ENCODE results near the gene UBE2J1. TPM values are rescaled to one million over a fixed set of nuclear protein-coding genes. Genes with fewer than 3 reads are reported as not detected.

The UBE2J1 gene
- total and polyA plus RNA-seq, 10 of the 15 experiments (the other 5 are each of a cell fraction or from before 2014, with no cell fraction given), result 48.7 to 131 (median 90.0) TPM

GRCh38 chr6:89387516-89388201 is 35.1 kb upstream of the UBE2J1 start (continued):
- TF ChIP-seq SRF (IDR thresholded peaks at IDR 0.05; ENCODE audit: low read depth in 2 of 2, low read length in 2 of 2) (no peak), SREBF2 (IDR thresholded peaks at IDR 0.05; ENCODE audit: low read length) (no peak), HSF1 (IDR thresholded peaks at IDR 0.05; ENCODE audit: low read depth, low read length) (no peak), MLLT1 (IDR thresholded peaks at IDR 0.05) (peak; percentile 96), KDM1A (IDR thresholded peaks at IDR 0.05; ENCODE audit: borderline replicate concordance) (no peak), ZNF592 (IDR thresholded peaks at IDR 0.05) (no peak), TCF12 (IDR thresholded peaks at IDR 0.05; ENCODE audit: low read depth, low read length) (peak; percentile 84), STAT1 (conservative IDR thresholded peaks at IDR 0.05) (no peak), CREM (IDR thresholded peaks at IDR 0.05; ENCODE audit: low read depth) (peak; percentile 92), POU2F2 (IDR thresholded peaks at IDR 0.05; ENCODE audit: borderline replicate concordance, low read depth, low read length) (peak; percentile 92; the same call in 2 of the 3 replicates), CREB1 (IDR thresholded peaks at IDR 0.05; ENCODE audit: low read depth) (peak; percentile 69), CBX3 (IDR thresholded peaks at IDR 0.05; ENCODE audit: borderline replicate concordance, low read depth) (no peak), USF1 (IDR thresholded peaks at IDR 0.05; ENCODE audit: borderline replicate concordance, extremely low read length, insufficient read depth, low read depth, low read length) (no peak), ETV6 (conservative IDR thresholded peaks at IDR 0.05 in 1 of 2, IDR thresholded peaks at IDR 0.05 in 1 of 2; ENCODE audit: borderline replicate concordance in 1 of 2, low read depth in 1 of 2) (peak in 1 of 2 experiments; percentile 75; a peak in 1 of 4 replicates), SMAD5 (IDR thresholded peaks at IDR 0.05; ENCODE audit: low read depth) (no peak), IKZF2 (IDR thresholded peaks at IDR 0.05) (peak; percentile 100), CHD4 (IDR thresholded peaks at IDR 0.05) (no peak), EP300 (IDR thresholded peaks at IDR 0.05; ENCODE audit: borderline replicate concordance in 1 of 2, control insufficient read depth in 1 of 2, low read depth in 2 of 2, low read length in 2 of 2) (peak; percentile 98 to 99)
